Measurements from ENCODE around the gene CYTH3.
"Not testable (repeated sequence)": the region's sequence is repeated elsewhere in the genome, so short reads cannot be mapped to it uniquely, and the experiment has no call there.

CYTH3 gene

GRCh38 chr7:6284055-6284400, 11.6 kb upstream of the CYTH3 start:
- Histone ChIP-seq H3K9me3 (ENCODE audit: severe bottlenecking) (no peaks in the 10 kb centered on the region), H3K27ac (ENCODE audit: poor library complexity, severe bottlenecking) (peak overlapping the region; percentile 99), H3K4me3 (ENCODE audit: severe bottlenecking) (no peak overlapping the region), H3K36me3 (ENCODE audit: low read depth) (no peaks in the 10 kb centered on the region), H3K4me1 (ENCODE audit: insufficient read depth, poor library complexity, severe bottlenecking) (peaks cover 26% of the 10 kb centered on the region), H3K27me3 (ENCODE audit: insufficient read depth, poor library complexity, severe bottlenecking) (no peaks in the 10 kb centered on the region)
- no peak for DNase-seq (ENCODE audit: low spot score)
- ATAC-seq (ENCODE audit: low read depth), result peak; percentile 24; the same call in 2 of the 3 replicates
- no peak for TF ChIP-seq CTCF (IDR thresholded peaks at IDR 0.05; ENCODE audit: poor library complexity, severe bottlenecking)

DNA sequence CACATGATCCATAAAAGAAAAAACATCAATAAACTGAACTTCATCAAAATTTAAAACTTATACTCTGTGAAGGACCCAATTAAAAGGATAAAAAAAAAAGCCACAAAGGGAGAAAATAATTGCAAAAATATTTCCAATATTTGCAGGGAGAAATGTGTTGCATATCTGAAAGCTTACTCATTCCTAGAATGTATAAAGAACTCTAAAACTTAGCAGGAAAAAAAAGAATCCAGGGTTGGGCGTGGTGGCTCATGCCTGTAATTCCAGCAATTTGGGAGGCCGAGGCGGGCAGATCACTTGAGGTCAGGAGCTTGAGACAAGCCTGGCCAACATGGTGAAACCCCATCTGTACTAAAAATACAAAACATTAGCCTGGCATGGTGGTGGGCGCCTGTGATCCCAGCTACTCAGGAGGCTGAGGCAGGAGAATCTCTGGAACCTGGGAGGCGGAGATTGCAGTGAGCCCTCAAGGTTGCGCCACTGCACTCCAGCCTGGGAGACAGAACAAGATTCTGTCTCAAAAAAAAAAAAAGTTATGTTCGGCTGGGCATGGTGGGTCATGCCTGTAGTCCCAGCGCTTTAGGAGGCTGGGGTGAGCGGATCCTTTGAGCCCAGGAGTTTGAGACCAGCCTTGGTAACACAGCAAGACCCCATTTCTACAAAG, 11.1 kb upstream of the CYTH3 start:
- Histone ChIP-seq H3K4me1 (ENCODE audit: insufficient read depth, poor library complexity, severe bottlenecking) (peaks cover 26% of the 10 kb centered on the region), H3K27ac (ENCODE audit: poor library complexity, severe bottlenecking) (peak overlapping the region; percentile 99)
- peak; percentile 6 for TF ChIP-seq CTCF (IDR thresholded peaks at IDR 0.05; ENCODE audit: poor library complexity, severe bottlenecking)
- ATAC-seq (ENCODE audit: low read depth) (peak; percentile 72), DNase-seq (ENCODE audit: low spot score) (peak; percentile 82)
- H3K27me3 ChIP-seq (ENCODE audit: insufficient read depth, poor library complexity, severe bottlenecking); H3K36me3 ChIP-seq (ENCODE audit: low read depth); H3K9me3 ChIP-seq (ENCODE audit: severe bottlenecking); H3K4me3 ChIP-seq (ENCODE audit: severe bottlenecking): not testable (repeated sequence)

DNA sequence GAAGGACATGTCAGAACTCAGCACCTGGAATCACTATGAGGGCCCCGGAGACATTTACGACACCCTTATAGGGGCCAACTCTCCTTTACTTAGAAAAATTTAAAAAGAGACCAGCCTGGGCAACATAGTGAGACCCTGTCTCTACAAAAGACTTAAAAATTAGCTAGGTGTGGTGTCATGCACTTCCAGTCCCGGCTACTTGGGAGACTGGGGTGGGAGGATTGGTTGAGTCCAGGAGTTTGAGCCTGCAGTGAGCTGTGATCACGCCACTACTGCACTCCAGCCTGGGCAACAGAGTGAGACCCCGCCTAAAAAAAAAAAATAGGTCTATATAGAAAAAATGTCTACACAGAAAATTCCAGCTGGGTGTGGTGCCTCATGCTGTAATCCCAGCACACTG, 7.5 kb upstream of the CYTH3 start:
- H3K27me3 ChIP-seq (ENCODE audit: insufficient read depth, poor library complexity, severe bottlenecking), result no peaks in the 10 kb centered on the region
- no peak for TF ChIP-seq CTCF (IDR thresholded peaks at IDR 0.05; ENCODE audit: poor library complexity, severe bottlenecking)
- no peak for ATAC-seq (ENCODE audit: low read depth)
- DNase-seq (ENCODE audit: low spot score), result no peak
- H3K9me3 ChIP-seq (ENCODE audit: severe bottlenecking), result no peaks in the 10 kb centered on the region
- no peaks in the 10 kb centered on the region for H3K36me3 ChIP-seq (ENCODE audit: low read depth)
- peaks cover 34% of the 10 kb centered on the region for H3K4me1 ChIP-seq (ENCODE audit: insufficient read depth, poor library complexity, severe bottlenecking)
- H3K27ac ChIP-seq (ENCODE audit: poor library complexity, severe bottlenecking), result peak overlapping the region; percentile 99
- H3K4me3 ChIP-seq (ENCODE audit: severe bottlenecking), result no peak overlapping the region

GRCh38 chr7:6279341-6279740, 6.9 kb upstream of the CYTH3 start:
- no peak for TF ChIP-seq CTCF (IDR thresholded peaks at IDR 0.05; ENCODE audit: poor library complexity, severe bottlenecking)
- Histone ChIP-seq H3K9me3 (ENCODE audit: severe bottlenecking) (no peaks in the 10 kb centered on the region), H3K4me3 (ENCODE audit: severe bottlenecking) (no peak overlapping the region), H3K27me3 (ENCODE audit: insufficient read depth, poor library complexity, severe bottlenecking) (no peaks in the 10 kb centered on the region), H3K36me3 (ENCODE audit: low read depth) (no peaks in the 10 kb centered on the region), H3K4me1 (ENCODE audit: insufficient read depth, poor library complexity, severe bottlenecking) (peaks cover 30% of the 10 kb centered on the region), H3K27ac (ENCODE audit: poor library complexity, severe bottlenecking) (peak overlapping the region; percentile 99)
- no peak for ATAC-seq (ENCODE audit: low read depth)
- no peak for DNase-seq (ENCODE audit: low spot score)

DNA sequence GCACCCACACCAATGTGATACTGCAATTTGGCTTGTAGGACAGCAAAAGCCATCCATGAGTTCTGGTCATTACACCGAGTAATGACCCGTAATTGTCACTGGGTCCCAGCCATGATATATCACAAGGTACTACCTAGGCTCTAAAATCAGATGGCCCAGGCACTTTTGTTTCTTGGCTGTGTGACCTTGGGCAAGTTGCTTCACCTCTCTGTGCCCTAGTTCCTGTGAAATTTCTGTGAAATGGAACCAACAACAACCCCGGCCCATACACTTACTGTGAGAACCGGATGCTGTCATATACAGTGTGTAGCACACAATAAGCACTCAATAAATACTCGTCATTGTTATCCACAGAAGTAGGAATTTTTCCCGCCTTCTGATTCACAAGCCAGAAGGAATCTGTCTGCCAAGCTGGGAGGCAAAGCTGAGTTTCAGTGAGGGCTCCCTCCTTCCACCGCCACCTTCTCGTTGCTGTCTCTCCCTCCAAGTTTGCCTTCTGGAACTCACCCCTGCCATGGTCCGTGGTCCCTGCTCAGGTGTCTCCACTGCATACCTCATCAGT, 6.4 kb upstream of the CYTH3 start:
- TF ChIP-seq CTCF (IDR thresholded peaks at IDR 0.05; ENCODE audit: poor library complexity, severe bottlenecking), result no peak

More for the DNA sequence above, 6.4 kb upstream of the CYTH3 start:
- no peak for DNase-seq (ENCODE audit: low spot score)
- Histone ChIP-seq H3K4me1 (ENCODE audit: insufficient read depth, poor library complexity, severe bottlenecking) (peaks cover 25% of the 10 kb centered on the region), H3K36me3 (ENCODE audit: low read depth) (no peaks in the 10 kb centered on the region), H3K27me3 (ENCODE audit: insufficient read depth, poor library complexity, severe bottlenecking) (no peaks in the 10 kb centered on the region), H3K4me3 (ENCODE audit: severe bottlenecking) (no peak overlapping the region), H3K27ac (ENCODE audit: poor library complexity, severe bottlenecking) (peak overlapping the region; percentile 99), H3K9me3 (ENCODE audit: severe bottlenecking) (no peaks in the 10 kb centered on the region)
- ATAC-seq (ENCODE audit: low read depth), result no peak

Data from RWPE2 (cell line).